ENCODE measurements around the gene TNFSF10. TPM values are rescaled to one million over a fixed set of nuclear protein-coding genes. Genes with fewer than 3 reads are reported as not detected.

TNFSF10 gene
- total and polyA plus RNA-seq, 9 of the 15 experiments (the other 6 are each of a cell fraction or from before 2014, with no cell fraction given), result 0.07 to 1.3 (median 0.27) TPM; not detected in 1

DNA sequence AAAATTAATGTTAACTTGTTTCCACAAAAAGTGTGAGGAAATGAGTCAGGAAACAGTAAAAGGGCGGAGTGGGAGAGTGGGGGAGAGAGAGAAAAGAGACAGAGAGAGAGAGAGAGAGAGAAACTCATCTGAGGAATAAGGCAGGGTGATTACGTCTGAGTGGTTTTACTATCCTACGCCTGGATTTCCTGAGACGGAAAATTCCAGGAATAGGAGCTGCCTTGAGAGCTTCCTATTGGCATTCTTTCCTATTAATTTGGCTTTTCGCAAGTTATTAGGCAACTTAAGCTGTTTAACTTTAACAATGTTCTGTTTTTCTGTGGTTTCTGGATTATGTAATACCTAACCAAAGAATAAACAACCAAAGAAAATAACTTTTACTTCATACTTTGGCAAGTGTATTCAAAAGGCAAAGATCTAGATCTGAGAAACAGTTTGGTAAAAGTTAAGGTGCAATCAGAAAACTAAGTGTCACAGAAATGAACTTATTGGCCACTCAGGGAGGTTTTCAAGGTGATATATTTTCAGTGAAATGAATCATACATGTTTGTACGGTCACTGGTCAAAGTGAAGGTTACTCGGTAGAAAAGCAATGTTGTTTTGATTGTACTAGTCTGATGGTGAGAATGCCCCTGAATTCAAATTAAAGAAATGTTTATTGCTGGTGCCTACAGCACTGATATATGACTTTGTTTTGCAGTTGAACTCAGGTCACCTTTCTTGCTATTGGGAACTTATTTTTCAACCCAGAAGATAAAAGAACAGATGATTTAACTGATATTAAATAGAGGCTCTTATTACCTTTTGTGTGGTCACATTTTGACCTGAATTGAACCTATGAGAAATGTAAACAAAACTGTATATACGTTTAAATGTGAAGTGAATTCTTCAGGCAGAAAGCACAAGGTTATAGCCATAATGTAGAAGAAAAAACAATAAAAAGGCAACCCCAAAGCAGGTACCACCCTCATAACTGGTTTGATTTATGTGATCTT lies 39.9 kb upstream of the TNFSF10 start (continued):
- TF ChIP-seq, protein P1, sequence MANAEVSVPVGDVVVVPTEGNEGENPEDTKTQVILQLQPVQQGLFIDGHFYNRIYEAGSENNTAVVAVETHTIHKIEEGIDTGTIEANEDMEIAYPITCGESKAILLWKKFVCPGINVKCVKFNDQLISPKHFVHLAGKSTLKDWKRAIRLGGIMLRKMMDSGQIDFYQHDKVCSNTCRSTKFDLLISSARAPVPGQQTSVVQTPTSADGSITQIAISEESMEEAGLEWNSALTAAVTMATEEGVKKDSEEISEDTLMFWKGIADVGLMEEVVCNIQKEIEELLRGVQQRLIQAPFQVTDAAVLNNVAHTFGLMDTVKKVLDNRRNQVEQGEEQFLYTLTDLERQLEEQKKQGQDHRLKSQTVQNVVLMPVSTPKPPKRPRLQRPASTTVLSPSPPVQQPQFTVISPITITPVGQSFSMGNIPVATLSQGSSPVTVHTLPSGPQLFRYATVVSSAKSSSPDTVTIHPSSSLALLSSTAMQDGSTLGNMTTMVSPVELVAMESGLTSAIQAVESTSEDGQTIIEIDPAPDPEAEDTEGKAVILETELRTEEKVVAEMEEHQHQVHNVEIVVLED (CRISPR knock-in tag; IDR thresholded peaks at IDR 0.05), result no peak
- no peak for TF ChIP-seq ZNF232 (CRISPR knock-in tag; IDR thresholded peaks at IDR 0.05)
- TF ChIP-seq, protein P2, sequence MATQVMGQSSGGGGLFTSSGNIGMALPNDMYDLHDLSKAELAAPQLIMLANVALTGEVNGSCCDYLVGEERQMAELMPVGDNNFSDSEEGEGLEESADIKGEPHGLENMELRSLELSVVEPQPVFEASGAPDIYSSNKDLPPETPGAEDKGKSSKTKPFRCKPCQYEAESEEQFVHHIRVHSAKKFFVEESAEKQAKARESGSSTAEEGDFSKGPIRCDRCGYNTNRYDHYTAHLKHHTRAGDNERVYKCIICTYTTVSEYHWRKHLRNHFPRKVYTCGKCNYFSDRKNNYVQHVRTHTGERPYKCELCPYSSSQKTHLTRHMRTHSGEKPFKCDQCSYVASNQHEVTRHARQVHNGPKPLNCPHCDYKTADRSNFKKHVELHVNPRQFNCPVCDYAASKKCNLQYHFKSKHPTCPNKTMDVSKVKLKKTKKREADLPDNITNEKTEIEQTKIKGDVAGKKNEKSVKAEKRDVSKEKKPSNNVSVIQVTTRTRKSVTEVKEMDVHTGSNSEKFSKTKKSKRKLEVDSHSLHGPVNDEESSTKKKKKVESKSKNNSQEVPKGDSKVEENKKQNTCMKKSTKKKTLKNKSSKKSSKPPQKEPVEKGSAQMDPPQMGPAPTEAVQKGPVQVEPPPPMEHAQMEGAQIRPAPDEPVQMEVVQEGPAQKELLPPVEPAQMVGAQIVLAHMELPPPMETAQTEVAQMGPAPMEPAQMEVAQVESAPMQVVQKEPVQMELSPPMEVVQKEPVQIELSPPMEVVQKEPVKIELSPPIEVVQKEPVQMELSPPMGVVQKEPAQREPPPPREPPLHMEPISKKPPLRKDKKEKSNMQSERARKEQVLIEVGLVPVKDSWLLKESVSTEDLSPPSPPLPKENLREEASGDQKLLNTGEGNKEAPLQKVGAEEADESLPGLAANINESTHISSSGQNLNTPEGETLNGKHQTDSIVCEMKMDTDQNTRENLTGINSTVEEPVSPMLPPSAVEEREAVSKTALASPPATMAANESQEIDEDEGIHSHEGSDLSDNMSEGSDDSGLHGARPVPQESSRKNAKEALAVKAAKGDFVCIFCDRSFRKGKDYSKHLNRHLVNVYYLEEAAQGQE (IDR thresholded peaks at IDR 0.05; ENCODE audit: borderline replicate concordance), result no peak
- TF ChIP-seq, protein P2 (CRISPR knock-in tag; IDR thresholded peaks at IDR 0.05; ENCODE audit: low read depth), result no peak
- TF ChIP-seq ZSCAN32 (CRISPR knock-in tag; IDR thresholded peaks at IDR 0.05), result no peak
- TF ChIP-seq BHLHE40 (IDR thresholded peaks at IDR 0.05; ENCODE audit: low read length), result no peak
- no peak for TF ChIP-seq KLF10 (CRISPR knock-in tag; IDR thresholded peaks at IDR 0.05)
- TF ChIP-seq TOE1 (IDR thresholded peaks at IDR 0.05; ENCODE audit: borderline replicate concordance), result no peak
- TF ChIP-seq TOE1 (CRISPR knock-in tag; IDR thresholded peaks at IDR 0.05; ENCODE audit: borderline replicate concordance, low read depth), result no peak
- TF ChIP-seq, protein P3, sequence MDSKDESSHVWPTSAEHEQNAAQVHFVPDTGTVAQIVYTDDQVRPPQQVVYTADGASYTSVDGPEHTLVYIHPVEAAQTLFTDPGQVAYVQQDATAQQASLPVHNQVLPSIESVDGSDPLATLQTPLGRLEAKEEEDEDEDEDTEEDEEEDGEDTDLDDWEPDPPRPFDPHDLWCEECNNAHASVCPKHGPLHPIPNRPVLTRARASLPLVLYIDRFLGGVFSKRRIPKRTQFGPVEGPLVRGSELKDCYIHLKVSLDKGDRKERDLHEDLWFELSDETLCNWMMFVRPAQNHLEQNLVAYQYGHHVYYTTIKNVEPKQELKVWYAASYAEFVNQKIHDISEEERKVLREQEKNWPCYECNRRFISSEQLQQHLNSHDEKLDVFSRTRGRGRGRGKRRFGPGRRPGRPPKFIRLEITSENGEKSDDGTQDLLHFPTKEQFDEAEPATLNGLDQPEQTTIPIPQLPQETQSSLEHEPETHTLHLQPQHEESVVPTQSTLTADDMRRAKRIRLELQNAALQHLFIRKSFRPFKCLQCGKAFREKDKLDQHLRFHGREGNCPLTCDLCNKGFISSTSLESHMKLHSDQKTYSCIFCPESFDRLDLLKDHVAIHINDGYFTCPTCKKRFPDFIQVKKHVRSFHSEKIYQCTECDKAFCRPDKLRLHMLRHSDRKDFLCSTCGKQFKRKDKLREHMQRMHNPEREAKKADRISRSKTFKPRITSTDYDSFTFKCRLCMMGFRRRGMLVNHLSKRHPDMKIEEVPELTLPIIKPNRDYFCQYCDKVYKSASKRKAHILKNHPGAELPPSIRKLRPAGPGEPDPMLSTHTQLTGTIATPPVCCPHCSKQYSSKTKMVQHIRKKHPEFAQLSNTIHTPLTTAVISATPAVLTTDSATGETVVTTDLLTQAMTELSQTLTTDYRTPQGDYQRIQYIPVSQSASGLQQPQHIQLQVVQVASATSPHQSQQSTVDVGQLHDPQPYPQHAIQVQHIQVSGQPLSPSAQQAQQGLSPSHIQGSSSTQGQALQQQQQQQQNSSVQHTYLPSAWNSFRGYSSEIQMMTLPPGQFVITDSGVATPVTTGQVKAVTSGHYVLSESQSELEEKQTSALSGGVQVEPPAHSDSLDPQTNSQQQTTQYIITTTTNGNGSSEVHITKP (IDR thresholded peaks at IDR 0.05; ENCODE audit: partially characterized antibody), result no peak
- TF ChIP-seq, protein P4, sequence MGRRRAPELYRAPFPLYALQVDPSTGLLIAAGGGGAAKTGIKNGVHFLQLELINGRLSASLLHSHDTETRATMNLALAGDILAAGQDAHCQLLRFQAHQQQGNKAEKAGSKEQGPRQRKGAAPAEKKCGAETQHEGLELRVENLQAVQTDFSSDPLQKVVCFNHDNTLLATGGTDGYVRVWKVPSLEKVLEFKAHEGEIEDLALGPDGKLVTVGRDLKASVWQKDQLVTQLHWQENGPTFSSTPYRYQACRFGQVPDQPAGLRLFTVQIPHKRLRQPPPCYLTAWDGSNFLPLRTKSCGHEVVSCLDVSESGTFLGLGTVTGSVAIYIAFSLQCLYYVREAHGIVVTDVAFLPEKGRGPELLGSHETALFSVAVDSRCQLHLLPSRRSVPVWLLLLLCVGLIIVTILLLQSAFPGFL (CRISPR knock-in tag; IDR thresholded peaks at IDR 0.05), result no peak
- TF ChIP-seq ZFX (CRISPR knock-in tag; IDR thresholded peaks at IDR 0.05), result no peak

Data from K562 (cell line).